CD4-positive, alpha-beta memory T cell (primary cell): ENCODE measurements around the gene PLCG1. TPM values are rescaled to one million over a fixed set of nuclear protein-coding genes. Genes with fewer than 3 reads are reported as not detected.
A peak's percentile ranks its signal among the peaks of the same experiment; 100 is the strongest.

Experiments
- CTCF ChIA-PET: fragments of 350-600 bp; sonication (Branson Sonifier 250); formaldehyde crosslinking; loops from one replicate; lab custom pipeline; 2021; ENCODE audit warnings: inconsistent platforms; ENCODE audit not compliant: partially characterized antibody; lab: Charles Lee
- POLR2A ChIA-PET: fragments of 350-600 bp; sonication (Branson Sonifier 250); formaldehyde crosslinking; loops from one replicate; lab custom pipeline; 2021; ENCODE audit not compliant: partially characterized antibody; lab: Charles Lee
- DNase-seq, 5 donors: peaks; one replicate each; pipeline versions ENCODE4 v3.0.0 to v3.0.0-alpha.2; 2020 to 2022; ENCODE audit warnings: mixed read lengths in 1 of 5
- H3K27ac ChIP-seq: one replicate; pipeline ENCODE4 v1.7.0; 2013; ENCODE audit warnings: low read depth, low read length
- H3K27me3 ChIP-seq: 2 replicates; pipeline ENCODE4 v1.7.0; 2013; ENCODE audit warnings: mild to moderate bottlenecking, low read length, moderate library complexity; ENCODE audit not compliant: insufficient read depth
- H3K36me3 ChIP-seq: 2 replicates; pipeline ENCODE4 v1.7.0; 2013; ENCODE audit warnings: mild to moderate bottlenecking, low read length, moderate library complexity; ENCODE audit not compliant: insufficient read depth
- H3K4me1 ChIP-seq: 2 replicates; pipeline ENCODE4 v1.7.0; 2013; ENCODE audit warnings: mild to moderate bottlenecking, low read length, moderate library complexity; ENCODE audit not compliant: insufficient read depth
- H3K4me3 ChIP-seq, 2 donors: one replicate each; pipeline ENCODE4 v1.7.0; 2013; ENCODE audit warnings: low read length in 2 of 2, mild to moderate bottlenecking in 1 of 2
- H3K9me3 ChIP-seq, 2 donors: one replicate each; pipeline ENCODE4 v1.7.0; 2013; ENCODE audit warnings: low read length in 2 of 2, control low read depth in 1 of 2; ENCODE audit not compliant: control insufficient read depth in 1 of 2
- H3K27ac Mint-ChIP-seq, 7 donors: one replicate each; pipeline ENCODE4 v1.8.0; 2020 to 2021; ENCODE audit warnings: mixed read lengths in 7 of 7, mild to moderate bottlenecking in 6 of 7, inconsistent platforms in 3 of 7, moderate library complexity in 3 of 7
- H3K27me3 Mint-ChIP-seq, 2 donors: one replicate each; pipeline ENCODE4 v1.8.0; 2020 to 2021; ENCODE audit warnings: mixed read lengths in 2 of 2
- H3K36me3 Mint-ChIP-seq, 2 donors: one replicate each; pipeline ENCODE4 v1.8.0; 2020 to 2021; ENCODE audit warnings: mixed read lengths in 2 of 2, inconsistent platforms in 1 of 2, mild to moderate bottlenecking in 1 of 2
- H3K4me1 Mint-ChIP-seq, 4 donors: one replicate each; pipeline ENCODE4 v1.8.0; 2020 to 2021; ENCODE audit warnings: mixed read lengths in 4 of 4, mild to moderate bottlenecking in 1 of 4
- H3K4me3 Mint-ChIP-seq, 8 donors: one replicate each; pipeline ENCODE4 v1.8.0; 2020 to 2021; ENCODE audit warnings: mixed read lengths in 8 of 8, mild to moderate bottlenecking in 7 of 8, moderate library complexity in 6 of 8, inconsistent platforms in 3 of 8
- H3K9me3 Mint-ChIP-seq, 8 donors: one replicate each; pipeline ENCODE4 v1.8.0; 2020 to 2021; ENCODE audit warnings: mixed read lengths in 8 of 8, mild to moderate bottlenecking in 5 of 8, inconsistent platforms in 3 of 8, moderate library complexity in 1 of 8
- intact Hi-C: fragments of 100-400 bp; cut with micrococcal nuclease; formaldehyde crosslinking; loops from one replicate; pipeline ENCODE4 v1.15.1; 2023
- polyA plus RNA-seq, 2 donors: library from polyadenylated mRNA; unstranded; fragments of 300-500 nt; fragmentation: Illumina TruSeq; gene quantifications; one replicate each; pipeline ENCODE4 v1.2.3, GENCODE V29; 2021
- total RNA-seq, 2 experiments: library from RNA; stranded (reverse); gene quantifications; one replicate each; pipeline ENCODE4 v1.2.3, GENCODE V29; 2021

Gene PLCG1
- total and polyA plus RNA-seq, 4 experiments from 2014 or later = 22.8 to 320 (median 194) TPM

- no peaks in the 10 kb centered on the region for H3K27me3 ChIP-seq
- H3K4me3 ChIP-seq = peak overlapping the region in 1 of 2 donors; percentile 82
- Mint-ChIP-seq H3K27me3 (no peaks in the 10 kb centered on the region), H3K9me3 (no peaks in the 10 kb centered on the region), H3K4me1 (peaks cover 79 to 100% (median 87%) of the 10 kb centered on the region in 4 donors), H3K36me3 (peaks cover 17 to 32% of the 10 kb centered on the region in 2 donors), H3K27ac (peak overlapping the region; percentile 88 to 98 (median 93)), H3K4me3 (peak overlapping the region; percentile 93 to 99 (median 96))
- H3K9me3 ChIP-seq = no peaks in the 10 kb centered on the region
- H3K4me1 ChIP-seq = peaks cover 89% of the 10 kb centered on the region
- H3K27ac ChIP-seq = peak overlapping the region; percentile 84
- CTCF ChIA-PET = interaction anchor here (1.3 to 9.9 kb wide), 7 partner anchors 8 to 30 kb away, joined by 3 to 178 read pairs (median 13); no protein-coding TSS in a partner anchor
- no peaks in the 10 kb centered on the region for H3K36me3 ChIP-seq
- POLR2A ChIA-PET = interaction anchor here (1.4 to 16.2 kb wide), 3 partner anchors 9 to 24 kb away, joined by 5 to 753 read pairs (median 5); no protein-coding TSS in a partner anchor
- DNase-seq = peak; percentile 49 to 82 (median 54)
- intact Hi-C loops = loop anchor here (1.0 kb wide), 1 partner anchor 14 kb away; no protein-coding TSS in a partner anchor
Observed at GRCh38 chr20:41142919-41143318, 5.6 kb downstream of the PLCG1 start.

- peaks cover 17 to 30% of the 10 kb centered on the region in 2 donors for H3K36me3 Mint-ChIP-seq
- Histone ChIP-seq H3K27ac (peak overlapping the region; percentile 84), H3K27me3 (no peaks in the 10 kb centered on the region), H3K4me1 (peaks cover 93% of the 10 kb centered on the region), H3K4me3 (peak overlapping the region in 1 of 2 donors; percentile 82), H3K36me3 (no peaks in the 10 kb centered on the region), H3K9me3 (no peaks in the 10 kb centered on the region)
- H3K27ac Mint-ChIP-seq = peak overlapping the region; percentile 88 to 98 (median 93)
- ChIA-PET CTCF (interaction anchor here (0.9 to 5.0 kb wide), 6 partner anchors 8 to 103 kb away, joined by 3 to 49 read pairs (median 10); no protein-coding TSS in a partner anchor), POLR2A (interaction anchor here (1.4 to 16.2 kb wide), 4 partner anchors 9 to 29 kb away, joined by 4 to 753 read pairs (median 5); no protein-coding TSS in a partner anchor)
- peak overlapping the region; percentile 93 to 99 (median 96) for H3K4me3 Mint-ChIP-seq
- no peaks in the 10 kb centered on the region for H3K27me3 Mint-ChIP-seq
- intact Hi-C loops = loop anchor here (1.0 kb wide), 1 partner anchor 14 kb away; no protein-coding TSS in a partner anchor
- H3K9me3 Mint-ChIP-seq = no peaks in the 10 kb centered on the region
- peaks cover 83 to 100% (median 92%) of the 10 kb centered on the region in 4 donors for H3K4me1 Mint-ChIP-seq
- peak in 1 of 5 donors; percentile 9 for DNase-seq
Observed at GRCh38 chr20:41143354-41143753, 6.0 kb downstream of the PLCG1 start.

- peaks cover 89 to 100% (median 97%) of the 10 kb centered on the region in 4 donors for H3K4me1 Mint-ChIP-seq
Observed at GRCh38 chr20:41145317-41145716, 8.0 kb downstream of the PLCG1 start.

GRCh38 chr20:41145821-41146620 lies 8.7 kb downstream of the PLCG1 start:
- peaks cover 90 to 100% (median 97%) of the 10 kb centered on the region in 4 donors for H3K4me1 Mint-ChIP-seq
- H3K27me3 ChIP-seq = no peaks in the 10 kb centered on the region
- H3K36me3 ChIP-seq = no peaks in the 10 kb centered on the region
- H3K27me3 Mint-ChIP-seq = no peaks in the 10 kb centered on the region
- peak overlapping the region; percentile 88 to 98 (median 94) for H3K27ac Mint-ChIP-seq
- intact Hi-C loops = loop anchor here (1.0 kb wide), 1 partner anchor 8 kb away; no protein-coding TSS in a partner anchor
- peaks cover 24 to 30% of the 10 kb centered on the region in 2 donors for H3K36me3 Mint-ChIP-seq
- no peak overlapping the region for H3K4me3 ChIP-seq
- peak overlapping the region in 7 of 8 donors; percentile 61 to 99 (median 96) for H3K4me3 Mint-ChIP-seq
- no peaks in the 10 kb centered on the region for H3K9me3 ChIP-seq
- ChIA-PET POLR2A (interaction anchor here (0.6 to 16.6 kb wide), 4 partner anchors 5 to 111 kb away, joined by 3 to 753 read pairs (median 380); partner anchors contain the start of gene PLCG1), CTCF (interaction anchor here (1.4 to 5.0 kb wide), 5 partner anchors 10 to 27 kb away, joined by 6 to 49 read pairs (median 11); no protein-coding TSS in a partner anchor)
- H3K4me1 ChIP-seq = peaks cover 100% of the 10 kb centered on the region
- DNase-seq = peak in 1 of 5 donors; percentile 28
- peak overlapping the region; percentile 46 for H3K27ac ChIP-seq
- no peaks in the 10 kb centered on the region for H3K9me3 Mint-ChIP-seq

More at GRCh38 chr20:41145317-41145716, 8.0 kb downstream of the PLCG1 start:
- peaks cover 24 to 26% of the 10 kb centered on the region in 2 donors for H3K36me3 Mint-ChIP-seq
- POLR2A ChIA-PET = interaction anchor here (0.6 to 16.6 kb wide), 3 partner anchors 5 to 106 kb away, joined by 6 to 753 read pairs (median 753); partner anchors contain the start of gene PLCG1
- Histone ChIP-seq H3K27me3 (no peaks in the 10 kb centered on the region), H3K4me3 (peak overlapping the region in 1 of 2 donors; percentile 5), H3K9me3 (no peaks in the 10 kb centered on the region), H3K27ac (peak overlapping the region; percentile 32), H3K4me1 (peaks cover 100% of the 10 kb centered on the region), H3K36me3 (no peaks in the 10 kb centered on the region)
- peak overlapping the region; percentile 88 to 98 (median 93) for H3K27ac Mint-ChIP-seq
- no peaks in the 10 kb centered on the region for H3K9me3 Mint-ChIP-seq
- DNase-seq = peak in 1 of 5 donors; percentile 14
- peak overlapping the region in 7 of 8 donors; percentile 60 to 99 (median 96) for H3K4me3 Mint-ChIP-seq
- intact Hi-C loops = no loop called here
- H3K27me3 Mint-ChIP-seq = no peaks in the 10 kb centered on the region
- CTCF ChIA-PET = interaction anchor here (2.9 to 5.0 kb wide), 3 partner anchors 10 to 27 kb away, joined by 11 to 49 read pairs (median 21); no protein-coding TSS in a partner anchor

- Histone ChIP-seq H3K9me3 (no peaks in the 10 kb centered on the region), H3K27me3 (no peaks in the 10 kb centered on the region), H3K27ac (peak overlapping the region; percentile 46), H3K4me1 (peaks cover 100% of the 10 kb centered on the region), H3K4me3 (no peak overlapping the region), H3K36me3 (no peaks in the 10 kb centered on the region)
- peaks cover 90 to 100% (median 96%) of the 10 kb centered on the region in 4 donors for H3K4me1 Mint-ChIP-seq
- peak in 1 of 5 donors; percentile 16 for DNase-seq
- peaks cover 24 to 34% of the 10 kb centered on the region in 2 donors for H3K36me3 Mint-ChIP-seq
- CTCF ChIA-PET = interaction anchor here (1.0 to 5.0 kb wide), 6 partner anchors 8 to 192 kb away, joined by 3 to 49 read pairs (median 7); no protein-coding TSS in a partner anchor
- H3K27ac Mint-ChIP-seq = peak overlapping the region; percentile 79 to 98 (median 89)
- no peaks in the 10 kb centered on the region for H3K27me3 Mint-ChIP-seq
- intact Hi-C loops = no loop called here
- POLR2A ChIA-PET = interaction anchor here (1.6 to 16.6 kb wide), 3 partner anchors 6 to 109 kb away, joined by 3 to 753 read pairs (median 753); partner anchors contain the start of gene PLCG1
- H3K4me3 Mint-ChIP-seq = peak overlapping the region in 7 of 8 donors; percentile 32 to 97 (median 63)
- H3K9me3 Mint-ChIP-seq = no peaks in the 10 kb centered on the region
Observed at GRCh38 chr20:41147767-41148191, 10.4 kb downstream of the PLCG1 start.

GRCh38 chr20:41148942-41149341 lies 11.6 kb downstream of the PLCG1 start:
- no peaks in the 10 kb centered on the region for H3K9me3 ChIP-seq
- peak overlapping the region; percentile 46 for H3K27ac ChIP-seq
- Mint-ChIP-seq H3K27me3 (no peaks in the 10 kb centered on the region), H3K9me3 (no peaks in the 10 kb centered on the region), H3K4me3 (peak overlapping the region in 7 of 8 donors; percentile 32 to 97 (median 63)), H3K36me3 (peaks cover 24 to 32% of the 10 kb centered on the region in 2 donors), H3K4me1 (peaks cover 84 to 100% (median 93%) of the 10 kb centered on the region in 4 donors), H3K27ac (peak overlapping the region; percentile 85 to 98 (median 96))
- peaks cover 100% of the 10 kb centered on the region for H3K4me1 ChIP-seq
- H3K4me3 ChIP-seq = no peak overlapping the region
- DNase-seq = no peak
- intact Hi-C loops = no loop called here
- no peaks in the 10 kb centered on the region for H3K36me3 ChIP-seq
- POLR2A ChIA-PET = interaction anchor here (0.7 to 16.6 kb wide), 3 partner anchors 5 to 9 kb away, joined by 3 to 753 read pairs (median 753); partner anchors contain the start of gene PLCG1
- no peaks in the 10 kb centered on the region for H3K27me3 ChIP-seq
- CTCF ChIA-PET = interaction anchor here (0.9 to 5.2 kb wide), 4 partner anchors 10 to 181 kb away, joined by 3 to 70 read pairs (median 8); partner anchors contain the start of gene PLCG1
